Measurements from ENCODE around the gene TCF7L1.

The TCF7L1 gene

DNA sequence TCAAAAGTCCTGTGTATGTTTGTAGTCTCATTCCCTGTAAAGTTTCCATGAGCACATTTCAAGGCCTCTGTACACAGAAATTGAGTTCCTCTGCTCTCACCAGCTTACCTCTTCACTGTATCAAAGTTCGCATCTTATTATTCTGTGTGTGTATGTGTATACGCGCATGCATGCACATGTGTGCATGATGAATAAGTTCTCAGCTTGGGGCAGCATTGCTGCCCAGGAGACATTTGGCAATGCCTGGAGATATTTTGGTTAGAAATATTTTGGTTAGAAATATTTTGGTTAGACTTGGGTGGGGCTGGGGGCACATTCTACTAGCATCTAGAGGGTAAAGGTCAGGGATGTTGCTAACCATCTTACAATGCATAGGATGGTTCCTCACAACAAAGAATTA, 23.4 kb downstream of the TCF7L1 start:
- no peak overlapping the region for H3K4me3 ChIP-seq
- no peak overlapping the region for H3K9ac ChIP-seq
- no peaks in the 10 kb centered on the region for H3K36me3 ChIP-seq
- no peak overlapping the region for H3K27ac ChIP-seq
- no peaks in the 10 kb centered on the region for H3K27me3 ChIP-seq
- no peak for TF ChIP-seq Cebpa-rat (IDR thresholded peaks at IDR 0.05)
- 0 out of 22 replicates have a peak, but pooled peaks cover 0 to 8% (median 0%) of the 10 kb centered on the region in 11 experiments for H3K9me3 ChIP-seq (replicated peaks in 1 of 11)
- H3K4me1 ChIP-seq = peaks cover 0 to 10% (median 0%) of the 10 kb centered on the region in 10 experiments; a peak in 6 of 20 replicates
- no peak overlapping the region for H3K4me2 ChIP-seq
- H4K20me1 ChIP-seq = no peaks in the 10 kb centered on the region

DNA sequence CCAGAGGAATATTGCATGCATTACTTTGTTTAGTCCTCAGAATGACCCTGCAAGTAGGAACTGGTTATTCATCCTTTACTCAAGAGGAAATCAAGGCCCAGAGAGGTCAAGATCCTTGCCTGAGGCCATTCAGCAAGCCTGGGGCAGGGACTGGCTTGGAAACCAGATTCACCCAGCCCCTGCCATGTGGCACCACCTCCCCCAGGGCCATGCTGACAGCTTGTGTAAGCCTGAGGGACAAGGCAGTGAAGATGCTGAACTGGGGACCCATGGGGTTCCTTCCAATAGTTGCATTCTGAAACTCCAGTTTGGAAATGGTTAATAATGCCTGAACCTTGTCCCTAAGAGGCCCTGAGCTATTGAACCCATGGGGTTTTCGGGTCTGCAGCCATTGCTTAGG, 24.2 kb downstream of the TCF7L1 start:
- Histone ChIP-seq H3K4me1 (peaks cover 0 to 3% (median 0%) of the 10 kb centered on the region in 10 experiments; a peak in 5 of 20 replicates), H4K20me1 (no peaks in the 10 kb centered on the region), H3K27me3 (no peaks in the 10 kb centered on the region)

GRCh38 chr2:85158559-85159273, 25.5 kb downstream of the TCF7L1 start:
- Histone ChIP-seq H3K27ac (no peak overlapping the region), H3K36me3 (no peaks in the 10 kb centered on the region), H3K9ac (no peak overlapping the region), H3K27me3 (no peaks in the 10 kb centered on the region), H3K4me2 (no peak overlapping the region), H4K20me1 (no peaks in the 10 kb centered on the region), H3K4me1 (no peaks in the 10 kb centered on the region), H3K4me3 (no peak overlapping the region), H3K9me3 (replicated peaks in 1 of 11) (0 out of 22 replicates have a peak, but pooled peaks cover 0 to 8% (median 0%) of the 10 kb centered on the region in 11 experiments)
- TF ChIP-seq Cebpa-rat (IDR thresholded peaks at IDR 0.05) = no peak

More for the DNA sequence above, 24.2 kb downstream of the TCF7L1 start:
- no peak overlapping the region for H3K4me2 ChIP-seq
- H3K4me3 ChIP-seq = no peak overlapping the region
- no peak for TF ChIP-seq Cebpa-rat (IDR thresholded peaks at IDR 0.05)
- 0 out of 22 replicates have a peak, but pooled peaks cover 0 to 8% (median 0%) of the 10 kb centered on the region in 11 experiments for H3K9me3 ChIP-seq (replicated peaks in 1 of 11)
- H3K27ac ChIP-seq = no peak overlapping the region
- H3K9ac ChIP-seq = no peak overlapping the region
- no peaks in the 10 kb centered on the region for H3K36me3 ChIP-seq

DNA sequence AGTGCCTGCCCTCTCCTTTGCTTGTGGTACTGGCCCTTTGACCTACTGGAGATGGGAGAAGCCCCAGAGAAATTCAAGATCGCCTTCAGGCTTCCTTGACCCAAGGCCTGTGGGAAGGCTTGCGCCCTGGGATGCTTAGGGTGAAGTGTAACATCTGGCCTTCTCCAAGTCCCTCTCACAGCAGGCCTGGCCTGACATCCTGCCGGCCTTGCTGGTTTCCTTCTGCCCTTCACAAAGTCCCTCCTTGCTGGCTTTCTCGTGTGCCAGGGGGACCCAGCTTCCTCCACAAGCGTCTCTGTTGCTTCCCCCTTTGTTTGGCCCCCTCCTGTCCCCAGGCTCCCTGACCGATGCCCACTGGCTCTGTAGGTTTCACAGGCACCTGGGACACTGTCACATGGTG, 26.4 kb downstream of the TCF7L1 start:
- Histone ChIP-seq H3K4me2 (no peak overlapping the region), H3K4me3 (no peak overlapping the region), H3K4me1 (no peaks in the 10 kb centered on the region), H3K27ac (no peak overlapping the region), H4K20me1 (no peaks in the 10 kb centered on the region), H3K27me3 (no peaks in the 10 kb centered on the region), H3K9ac (no peak overlapping the region), H3K36me3 (no peaks in the 10 kb centered on the region), H3K9me3 (replicated peaks in 1 of 11) (0 out of 22 replicates have a peak, but pooled peaks cover 0 to 8% (median 0%) of the 10 kb centered on the region in 11 experiments)
- TF ChIP-seq Cebpa-rat (IDR thresholded peaks at IDR 0.05) = no peak

- Histone ChIP-seq H3K4me3 (no peak overlapping the region), H3K36me3 (no peaks in the 10 kb centered on the region), H3K4me2 (no peak overlapping the region), H3K27me3 (no peaks in the 10 kb centered on the region), H4K20me1 (no peaks in the 10 kb centered on the region), H3K27ac (no peak overlapping the region), H3K4me1 (no peaks in the 10 kb centered on the region), H3K9me3 (replicated peaks in 1 of 11) (no peaks in the 10 kb centered on the region), H3K9ac (no peak overlapping the region)
- no peak for TF ChIP-seq Cebpa-rat (IDR thresholded peaks at IDR 0.05)
Measured at GRCh38 chr2:85160966-85161960, 28.1 kb downstream of the TCF7L1 start.

DNA sequence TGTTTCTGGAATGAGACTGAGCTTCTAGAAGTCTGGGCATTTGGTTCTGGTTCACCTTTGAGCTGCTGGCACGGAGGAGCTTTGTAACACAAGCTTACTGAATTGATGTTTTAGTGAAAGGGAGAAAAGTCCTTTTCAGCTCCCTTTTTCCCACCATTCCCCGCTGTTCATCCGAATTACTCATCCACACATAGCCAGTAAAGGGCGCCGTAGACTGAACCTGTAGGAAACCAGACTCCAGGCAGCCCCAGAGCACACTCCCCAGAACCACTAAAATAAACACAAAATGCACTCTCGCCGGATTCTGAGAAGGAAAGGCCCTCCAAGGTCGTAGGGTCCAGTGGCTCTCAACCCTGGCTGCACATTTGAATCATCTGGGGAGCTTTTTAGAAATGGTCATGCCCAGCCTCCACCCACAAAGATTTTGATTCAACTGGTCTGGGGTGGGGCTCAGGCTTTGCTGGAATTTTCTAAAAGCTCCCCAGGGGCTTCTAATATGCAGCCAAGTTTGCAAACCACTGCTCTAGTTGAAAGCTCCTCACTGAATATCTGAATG, 29.6 kb downstream of the TCF7L1 start:
- Histone ChIP-seq H3K36me3 (no peaks in the 10 kb centered on the region), H3K9me3 (replicated peaks in 1 of 11) (no peaks in the 10 kb centered on the region), H3K27ac (no peak overlapping the region), H4K20me1 (no peaks in the 10 kb centered on the region), H3K27me3 (no peaks in the 10 kb centered on the region), H3K4me3 (no peak overlapping the region), H3K4me2 (no peak overlapping the region), H3K9ac (no peak overlapping the region), H3K4me1 (no peaks in the 10 kb centered on the region)
- TF ChIP-seq Cebpa-rat (IDR thresholded peaks at IDR 0.05) = no peak

GRCh38 chr2:85163675-85164074, 30.5 kb downstream of the TCF7L1 start:
- Histone ChIP-seq H4K20me1 (no peaks in the 10 kb centered on the region), H3K4me1 (peaks cover 0 to 5% (median 0%) of the 10 kb centered on the region in 10 experiments; a peak in 5 of 20 replicates)

DNA sequence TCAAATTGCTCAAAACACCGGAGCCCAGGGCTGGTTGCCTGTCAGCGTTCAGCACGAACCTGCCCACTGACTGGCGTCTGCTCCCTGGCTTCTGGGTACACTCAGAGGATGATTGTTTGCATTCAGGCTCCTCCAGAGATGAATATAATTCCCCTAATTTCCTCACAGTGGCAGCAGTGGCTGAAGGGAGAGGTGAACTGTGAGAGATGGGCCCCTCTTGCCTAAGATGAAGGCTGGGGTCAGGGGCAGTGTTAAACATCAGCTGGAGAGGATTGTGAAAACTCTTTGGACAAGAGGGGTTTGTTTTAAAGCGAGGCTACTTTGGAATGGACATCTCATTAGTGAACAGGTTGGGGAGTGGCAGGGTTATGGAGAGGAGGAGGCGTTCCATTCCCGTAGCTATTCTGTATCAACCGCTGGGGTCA, 31.0 kb downstream of the TCF7L1 start:
- no peak overlapping the region for H3K27ac ChIP-seq
- peaks cover 0 to 10% (median 0%) of the 10 kb centered on the region in 10 experiments; a peak in 5 of 20 replicates for H3K4me1 ChIP-seq
- H3K36me3 ChIP-seq = no peaks in the 10 kb centered on the region
- H3K9ac ChIP-seq = no peak overlapping the region
- peaks cover 0 to 2% (median 0%) of the 10 kb centered on the region in 11 experiments; a peak in 1 of 22 replicates for H3K9me3 ChIP-seq (replicated peaks in 1 of 11)
- H3K27me3 ChIP-seq = no peaks in the 10 kb centered on the region
- H3K4me3 ChIP-seq = no peak overlapping the region
- no peak overlapping the region for H3K4me2 ChIP-seq
- H4K20me1 ChIP-seq = no peaks in the 10 kb centered on the region
- TF ChIP-seq Cebpa-rat (IDR thresholded peaks at IDR 0.05) = no peak

More at GRCh38 chr2:85163675-85164074, 30.5 kb downstream of the TCF7L1 start:
- Histone ChIP-seq H3K9me3 (replicated peaks in 1 of 11) (no peaks in the 10 kb centered on the region), H3K9ac (no peak overlapping the region), H3K36me3 (no peaks in the 10 kb centered on the region), H3K27me3 (no peaks in the 10 kb centered on the region), H3K27ac (no peak overlapping the region), H3K4me2 (no peak overlapping the region), H3K4me3 (no peak overlapping the region)
- no peak for TF ChIP-seq Cebpa-rat (IDR thresholded peaks at IDR 0.05)
